ENCODE data around the gene ATP8B1. TPM values are rescaled to one million over a fixed set of nuclear protein-coding genes. Genes with fewer than 3 reads are reported as not detected.
A peak's percentile ranks its signal among the peaks of the same experiment; 100 is the strongest.

ATP8B1 gene
- total RNA-seq, 3 donors from 2014 or later, result 175 to 406 (median 316) TPM

- H3K36me3 ChIP-seq (ENCODE audit: low read depth), result no peaks in the 10 kb centered on the region
- DNase-seq (no peak), ATAC-seq (peak; percentile 15)
- H3K4me1 ChIP-seq (ENCODE audit: low read depth), result no peaks in the 10 kb centered on the region
- H3K4me3 ChIP-seq, result no peak overlapping the region
- intact Hi-C loops (cut with DNase I, micrococcal nuclease), result no loop called here
- H3K9me3 ChIP-seq, result peaks cover 6% of the 10 kb centered on the region
- TF ChIP-seq, protein P1, sequence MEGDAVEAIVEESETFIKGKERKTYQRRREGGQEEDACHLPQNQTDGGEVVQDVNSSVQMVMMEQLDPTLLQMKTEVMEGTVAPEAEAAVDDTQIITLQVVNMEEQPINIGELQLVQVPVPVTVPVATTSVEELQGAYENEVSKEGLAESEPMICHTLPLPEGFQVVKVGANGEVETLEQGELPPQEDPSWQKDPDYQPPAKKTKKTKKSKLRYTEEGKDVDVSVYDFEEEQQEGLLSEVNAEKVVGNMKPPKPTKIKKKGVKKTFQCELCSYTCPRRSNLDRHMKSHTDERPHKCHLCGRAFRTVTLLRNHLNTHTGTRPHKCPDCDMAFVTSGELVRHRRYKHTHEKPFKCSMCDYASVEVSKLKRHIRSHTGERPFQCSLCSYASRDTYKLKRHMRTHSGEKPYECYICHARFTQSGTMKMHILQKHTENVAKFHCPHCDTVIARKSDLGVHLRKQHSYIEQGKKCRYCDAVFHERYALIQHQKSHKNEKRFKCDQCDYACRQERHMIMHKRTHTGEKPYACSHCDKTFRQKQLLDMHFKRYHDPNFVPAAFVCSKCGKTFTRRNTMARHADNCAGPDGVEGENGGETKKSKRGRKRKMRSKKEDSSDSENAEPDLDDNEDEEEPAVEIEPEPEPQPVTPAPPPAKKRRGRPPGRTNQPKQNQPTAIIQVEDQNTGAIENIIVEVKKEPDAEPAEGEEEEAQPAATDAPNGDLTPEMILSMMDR (IDR thresholded peaks at IDR 0.05), result no peak
These were observed 13.3 kb upstream of the ATP8B1 start for GRCh38 chr18:57816208-57816954.

DNA sequence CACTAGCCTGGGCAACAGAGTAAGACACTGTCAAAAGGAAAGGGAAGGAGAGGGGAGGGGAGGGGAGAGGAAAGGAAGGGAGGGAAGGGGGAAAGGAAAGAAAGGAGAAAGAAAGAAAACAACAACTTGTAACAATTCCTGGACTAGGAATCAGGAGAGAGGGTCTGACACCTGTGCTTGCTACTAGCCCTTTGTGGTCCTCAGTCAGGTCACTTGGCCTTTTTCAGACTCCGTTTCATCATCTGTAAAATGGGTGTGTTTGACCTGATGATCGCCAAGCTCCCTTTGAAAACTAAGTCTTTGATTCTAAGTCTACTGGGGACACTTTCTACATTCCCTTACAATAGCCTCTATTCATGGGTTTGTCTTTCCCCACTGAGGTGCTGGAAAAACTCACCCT, 11.4 kb upstream of the ATP8B1 start:
- Histone ChIP-seq H3K9me3 (peaks cover 6% of the 10 kb centered on the region), H3K4me1 (ENCODE audit: low read depth) (no peaks in the 10 kb centered on the region), H3K4me3 (no peak overlapping the region), H3K36me3 (ENCODE audit: low read depth) (no peaks in the 10 kb centered on the region)
- TF ChIP-seq, protein P1 (IDR thresholded peaks at IDR 0.05), result no peak
- ATAC-seq (no peak), DNase-seq (no peak)
- intact Hi-C loops (cut with DNase I, micrococcal nuclease), result no loop called here

GRCh38 chr18:57813245-57813644, 10.1 kb upstream of the ATP8B1 start:
- H3K36me3 ChIP-seq (ENCODE audit: low read depth), result no peaks in the 10 kb centered on the region
- H3K4me3 ChIP-seq, result no peak overlapping the region
- no peaks in the 10 kb centered on the region for H3K4me1 ChIP-seq (ENCODE audit: low read depth)
- TF ChIP-seq, protein P1 (IDR thresholded peaks at IDR 0.05), result no peak
- intact Hi-C loops (cut with DNase I, micrococcal nuclease), result no loop called here
- H3K9me3 ChIP-seq, result peaks cover 6% of the 10 kb centered on the region
- ATAC-seq (no peak), DNase-seq (no peak)

DNA sequence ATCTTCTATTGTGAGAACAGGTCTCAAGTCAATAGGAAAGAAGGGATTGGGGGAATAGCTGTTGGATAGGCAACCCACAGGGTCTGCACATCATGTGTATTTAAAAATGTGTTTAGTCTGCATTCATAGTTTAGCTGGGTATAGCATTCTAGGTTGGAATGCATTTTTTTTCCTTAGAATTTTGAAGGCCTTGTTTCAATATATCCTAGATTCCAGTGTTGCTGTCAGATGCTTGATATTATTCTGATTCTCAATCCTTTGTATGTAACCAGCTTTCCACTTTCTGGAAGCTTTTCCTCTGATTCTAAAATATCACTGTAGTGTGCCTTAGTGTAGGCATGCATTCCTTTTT, 9.0 kb upstream of the ATP8B1 start:
- no peak for ATAC-seq
- Histone ChIP-seq H3K36me3 (ENCODE audit: low read depth) (no peaks in the 10 kb centered on the region), H3K4me3 (no peak overlapping the region), H3K4me1 (ENCODE audit: low read depth) (no peaks in the 10 kb centered on the region), H3K9me3 (peaks cover 6% of the 10 kb centered on the region)
- TF ChIP-seq, protein P1 (IDR thresholded peaks at IDR 0.05), result no peak
- DNase-seq, result no peak
- intact Hi-C loops (cut with DNase I, micrococcal nuclease), result no loop called here

GRCh38 chr18:57811477-57812125, 8.5 kb upstream of the ATP8B1 start:
- TF ChIP-seq, protein P1 (IDR thresholded peaks at IDR 0.05), result no peak
- ATAC-seq, result peak; percentile 58
- intact Hi-C loops (cut with DNase I, micrococcal nuclease), result no loop called here

More at GRCh38 chr18:57811477-57812125, 8.5 kb upstream of the ATP8B1 start:
- Histone ChIP-seq H3K9me3 (peaks cover 6% of the 10 kb centered on the region), H3K4me3 (no peak overlapping the region), H3K36me3 (ENCODE audit: low read depth) (no peaks in the 10 kb centered on the region), H3K4me1 (ENCODE audit: low read depth) (peaks cover 4% of the 10 kb centered on the region)
- DNase-seq, result no peak

Measured in mucosa of descending colon (tissue), 3 donors.